NCI-H345 (cell line): Measurements from ENCODE around the gene LBHD2.

ENCODE experiments used
- DNase-seq: peaks from one replicate; lab custom pipeline; 2025; lab: John Stamatoyannopoulos, UW

LBHD2 gene

DNA sequence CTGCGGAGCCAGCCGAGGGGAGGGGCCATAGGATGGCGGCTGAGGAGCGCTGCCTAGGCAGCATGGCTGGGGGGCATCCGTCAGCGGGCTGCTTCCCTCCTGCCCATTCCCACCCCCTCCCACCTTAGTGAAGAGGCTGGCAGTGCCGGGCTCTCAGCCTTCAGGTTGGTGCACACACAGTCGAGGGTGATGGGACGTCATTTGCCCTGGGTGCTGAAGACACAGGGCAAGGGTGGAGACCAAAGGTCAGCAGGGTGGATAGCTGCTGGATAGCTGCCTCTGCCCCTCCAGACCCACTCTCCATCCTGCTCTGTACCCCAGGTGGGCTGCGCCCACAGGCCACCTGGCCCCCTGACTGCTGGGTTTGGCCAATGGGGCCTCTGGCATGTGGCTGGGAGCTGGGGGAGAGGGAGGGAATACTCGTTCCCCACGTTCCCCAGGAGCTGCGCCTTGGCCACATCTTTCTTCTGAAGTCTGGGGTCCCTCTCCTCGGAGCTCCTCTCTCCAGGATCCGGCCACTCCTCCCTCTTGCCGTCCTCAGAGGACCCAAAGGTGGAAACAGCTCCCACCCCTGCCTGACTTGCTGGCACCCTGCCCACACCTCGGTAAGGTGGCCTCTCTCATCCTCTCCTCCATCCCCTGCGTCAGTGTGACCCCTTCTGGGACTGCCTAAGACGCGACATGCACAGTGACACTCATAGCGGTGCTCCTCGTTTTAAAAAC, 15.5 kb upstream of the LBHD2 start:
- no peak for DNase-seq

DNA sequence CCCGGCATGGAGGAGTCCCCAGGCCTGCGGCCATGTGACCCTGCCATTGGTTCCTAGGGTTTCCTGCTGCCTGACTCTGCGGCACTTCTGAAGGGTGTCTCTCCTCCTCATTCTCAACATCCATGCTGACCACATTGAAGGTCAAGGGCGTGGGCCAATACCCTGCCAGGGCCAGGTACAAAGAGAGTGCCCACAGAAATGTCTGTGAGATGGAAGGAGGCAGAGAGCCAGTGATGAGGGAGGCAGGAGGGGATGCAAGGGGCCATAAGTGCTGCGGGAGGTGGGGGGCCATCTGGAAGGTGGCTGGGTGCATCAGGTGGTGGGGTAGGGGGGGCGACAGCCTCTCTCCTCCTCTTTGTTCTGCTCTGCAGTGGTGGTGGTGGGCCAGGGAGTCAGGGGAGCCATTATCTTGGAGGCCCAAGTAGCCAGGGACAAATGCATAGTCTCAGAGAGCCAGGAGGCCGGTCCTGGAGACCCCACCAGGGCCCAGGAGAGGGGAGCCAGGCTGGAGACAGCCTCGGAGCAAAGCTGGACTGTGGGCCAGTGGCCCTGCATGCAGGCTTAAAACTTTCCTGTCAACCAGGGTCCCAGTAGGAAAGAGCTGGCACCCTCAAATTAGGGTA, 13.6 kb upstream of the LBHD2 start:
- DNase-seq = no peak

GRCh38 chr14:103070971-103071542, 13.0 kb upstream of the LBHD2 start:
- DNase-seq = no peak

DNA sequence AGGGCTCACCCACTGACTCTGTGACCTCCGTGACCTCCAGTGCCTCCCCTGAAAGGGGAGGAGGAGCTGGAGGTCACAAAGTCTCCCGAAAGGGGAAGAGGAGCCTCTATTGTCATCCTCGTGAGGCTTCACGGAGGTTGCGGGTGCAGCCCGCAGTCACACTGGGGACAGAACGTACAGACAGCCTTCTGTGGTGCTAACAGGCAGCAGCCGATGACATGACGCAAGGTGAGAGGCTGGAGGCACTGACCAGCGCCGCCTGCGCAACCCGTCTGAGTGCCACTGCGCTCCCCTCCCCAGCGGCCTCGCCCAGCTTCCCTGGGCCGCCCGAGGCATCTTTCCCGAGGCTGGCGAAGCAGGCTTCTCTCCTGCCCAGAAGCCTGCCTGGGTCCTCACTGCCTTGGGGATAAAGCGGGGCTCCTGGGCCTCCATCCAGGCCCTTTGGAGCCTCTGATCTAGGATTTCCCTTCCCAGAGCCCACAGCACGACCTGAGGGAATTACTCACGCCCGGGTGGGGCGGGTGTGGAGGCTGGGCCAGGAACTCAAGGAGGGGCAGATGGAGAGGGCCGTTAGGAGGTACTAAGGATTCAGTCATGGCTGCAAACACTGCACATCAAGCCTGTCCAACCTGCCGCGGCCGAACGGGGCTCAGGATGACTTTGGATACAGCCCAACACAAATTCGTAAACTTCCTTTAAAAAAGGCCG, 12.3 kb upstream of the LBHD2 start:
- no peak for DNase-seq

- no peak for DNase-seq
Observed at GRCh38 chr14:103072595-103073366, 11.2 kb upstream of the LBHD2 start.

DNA sequence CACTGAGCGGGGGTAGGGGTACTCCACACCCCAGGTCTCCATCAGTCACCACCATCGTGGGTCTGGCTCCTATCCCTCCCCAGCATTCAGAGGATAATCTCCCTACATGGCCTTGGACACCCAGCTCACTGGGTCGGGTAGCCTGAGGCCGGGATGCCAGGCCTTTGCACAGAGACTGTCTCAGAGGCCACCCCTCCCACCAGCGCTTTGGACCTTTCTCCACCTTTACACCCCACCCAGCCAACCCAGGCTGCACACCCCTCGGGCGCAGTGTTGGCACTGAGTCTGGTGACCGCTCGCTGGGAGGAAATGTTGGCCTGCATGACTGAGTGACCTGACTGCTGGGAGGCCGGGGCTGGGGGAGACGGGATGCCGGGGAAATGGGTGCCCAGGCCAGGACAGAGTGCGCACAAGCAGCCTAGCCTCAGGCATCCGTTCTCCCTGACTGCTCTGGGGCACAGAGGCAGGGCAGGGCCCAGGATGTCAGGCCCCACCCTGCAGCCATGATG, 10.6 kb upstream of the LBHD2 start:
- DNase-seq = no peak

GRCh38 chr14:103073876-103074728, 9.9 kb upstream of the LBHD2 start:
- no peak for DNase-seq

DNA sequence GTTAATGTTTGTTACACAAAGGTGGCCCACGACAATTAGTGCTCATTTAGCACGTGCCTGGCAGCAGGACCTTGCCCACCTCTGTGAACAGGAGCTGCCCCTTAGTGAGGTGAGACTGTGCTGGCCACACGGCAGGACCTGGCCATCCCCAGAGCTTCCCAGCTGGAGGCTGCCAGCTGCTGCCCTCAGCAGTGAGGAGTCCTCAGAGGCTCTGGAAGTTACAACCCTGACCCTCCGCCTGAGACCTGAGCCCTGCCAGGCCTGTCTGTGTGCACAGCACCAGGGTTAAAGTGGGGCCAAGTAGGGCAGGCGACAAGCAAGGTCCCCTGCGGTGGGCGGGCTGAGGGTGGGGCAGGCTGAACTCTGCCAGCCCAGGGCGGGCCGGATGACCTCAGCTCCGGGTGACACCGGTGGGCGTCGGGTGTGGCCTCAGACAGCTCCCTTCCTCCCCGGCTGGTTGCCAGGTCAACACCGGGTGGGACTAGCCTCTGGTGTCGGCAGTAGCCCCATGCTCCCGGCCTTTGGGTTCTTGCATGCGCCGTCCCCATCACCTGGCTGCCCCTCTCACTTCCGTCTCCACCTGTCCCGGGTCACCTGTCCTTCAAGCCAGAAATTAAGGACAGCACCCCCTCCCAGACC, 9.2 kb upstream of the LBHD2 start:
- no peak for DNase-seq

GRCh38 chr14:103078420-103078749, 5.6 kb upstream of the LBHD2 start:
- peak; percentile 78 for DNase-seq

DNA sequence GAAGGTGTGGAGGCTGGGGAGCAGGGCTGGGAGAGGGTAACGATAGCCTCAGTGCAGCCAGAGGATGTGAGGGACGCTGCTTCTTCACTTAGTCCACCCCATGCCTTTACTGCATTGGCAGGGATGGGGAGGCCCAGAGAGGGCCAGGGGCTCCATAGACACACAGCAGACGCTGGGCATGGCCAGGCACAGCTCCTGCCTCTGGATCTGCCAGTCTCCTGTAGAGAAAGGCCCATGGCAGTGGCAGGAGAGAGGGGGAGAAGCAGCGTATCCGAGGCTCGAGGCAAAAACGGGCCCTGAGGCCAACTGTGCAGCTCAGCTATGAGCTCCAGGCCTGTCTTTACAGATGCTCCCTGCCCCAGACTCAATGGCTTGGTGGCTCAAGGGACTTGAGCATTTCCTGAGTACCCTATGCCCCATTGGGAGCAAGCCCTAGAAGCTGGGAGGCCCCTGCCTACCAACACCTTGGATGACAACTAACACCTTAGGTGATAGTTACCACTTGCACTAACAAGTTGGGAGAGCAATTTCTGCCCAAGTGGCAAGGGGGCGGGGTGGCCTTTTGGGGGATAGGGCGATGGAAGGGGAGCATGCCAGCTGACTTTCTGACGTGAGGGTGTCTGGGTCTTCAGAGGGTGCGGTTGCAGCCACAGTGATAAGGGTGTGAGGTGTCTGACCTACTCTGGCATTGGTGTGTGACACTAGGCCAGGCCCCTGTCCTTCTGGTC, 5.0 kb upstream of the LBHD2 start:
- no peak for DNase-seq

- DNase-seq = no peak
Observed at GRCh38 chr14:103081951-103082350, 2.1 kb upstream of the LBHD2 start.

GRCh38 chr14:103085106-103086091, 1.4 kb downstream of the LBHD2 start:
- DNase-seq = no peak

DNA sequence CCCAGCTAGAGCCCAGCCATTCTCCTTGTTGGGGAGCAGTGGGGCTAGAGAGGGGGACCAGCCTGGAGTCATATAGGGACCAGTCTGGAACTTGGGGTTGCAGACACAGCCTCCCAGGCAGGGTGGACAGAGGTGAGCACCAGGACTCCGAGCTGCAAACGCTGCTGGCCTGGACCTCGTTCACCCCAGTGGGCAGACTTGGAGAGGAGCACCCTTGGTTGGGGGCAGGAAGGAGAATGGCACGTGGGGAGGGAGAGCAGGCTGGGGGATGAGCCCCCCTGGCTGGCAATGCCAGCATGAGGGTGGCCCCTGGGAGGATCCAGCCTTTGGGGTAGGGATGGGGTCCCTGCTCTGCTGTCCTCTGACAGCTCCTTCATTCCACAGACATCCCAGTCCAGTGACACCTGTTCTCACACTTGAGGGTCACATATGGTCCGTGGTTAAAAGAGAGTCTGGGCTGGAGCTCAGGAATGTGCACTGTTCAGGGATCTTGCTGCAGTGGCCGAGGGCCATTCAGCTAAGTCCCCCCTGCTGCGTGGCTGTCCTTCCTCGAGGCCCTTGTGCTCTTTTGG, 2.8 kb downstream of the LBHD2 start:
- DNase-seq = no peak

GRCh38 chr14:103087343-103087835, 3.4 kb downstream of the LBHD2 start:
- DNase-seq = no peak

DNA sequence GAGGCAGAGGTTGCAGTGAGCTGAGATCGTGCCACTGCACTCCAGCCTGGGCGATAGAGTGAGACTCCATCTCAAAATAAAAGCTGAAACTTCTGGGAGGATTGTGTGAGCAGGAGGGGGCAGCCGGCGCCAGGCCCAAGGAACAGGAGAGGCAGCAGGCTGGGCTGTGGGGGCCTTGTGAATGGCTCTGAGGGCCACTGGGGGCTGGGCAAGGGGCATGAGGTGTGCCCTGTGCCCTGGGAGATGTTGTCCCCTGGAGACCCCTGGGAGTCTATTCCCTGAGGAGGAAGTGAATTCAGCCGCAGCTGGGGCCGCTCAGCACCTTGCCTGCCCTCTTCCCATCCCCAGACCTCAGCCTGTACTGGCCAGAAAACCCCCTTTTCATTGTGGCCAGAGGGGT, 4.9 kb downstream of the LBHD2 start:
- no peak for DNase-seq

- no peak for DNase-seq
Observed at GRCh38 chr14:103089386-103090335, 5.7 kb downstream of the LBHD2 start.

DNA sequence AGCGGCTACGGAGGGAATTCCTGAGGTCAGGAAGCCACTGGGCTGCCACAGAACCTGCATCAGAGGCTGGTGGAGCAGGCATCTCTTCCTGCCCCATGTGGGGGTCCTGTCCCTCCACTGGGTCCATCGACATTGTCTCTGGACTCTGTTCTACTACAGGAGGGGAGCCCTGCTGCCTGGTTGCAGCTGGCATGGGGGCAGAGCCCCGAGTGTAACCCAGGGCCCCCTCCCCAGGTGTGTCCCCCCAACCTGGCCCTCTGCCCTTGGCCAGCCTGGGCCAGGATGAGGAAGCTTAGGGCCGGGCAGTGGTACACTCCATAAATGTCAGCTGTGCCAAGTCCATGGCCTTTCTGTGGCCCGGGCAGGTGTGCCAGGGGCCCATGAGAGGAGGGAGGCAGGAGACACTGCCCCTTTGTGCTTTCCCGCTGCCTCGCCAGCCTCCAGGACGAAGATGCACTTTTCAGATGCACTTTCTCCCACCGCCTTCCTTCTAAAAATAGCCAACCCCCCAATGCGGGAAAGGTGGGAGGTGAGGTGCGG, 6.5 kb downstream of the LBHD2 start:
- DNase-seq = no peak
